Smooth muscle cell (in vitro differentiated cells): Measurements from ENCODE around the gene CDCP1. TPM values are rescaled to one million over a fixed set of nuclear protein-coding genes. Genes with fewer than 3 reads are reported as not detected.

Experiments used
- DNase-seq: peaks from one replicate; lab custom pipeline; 2025; ENCODE audit not compliant: unreplicated experiment; lab: John Stamatoyannopoulos, UW
- H2AFZ ChIP-seq: fragments of 200-600 bp; sonication (generic); 2 replicates; pipeline ENCODE4 v1.6.0; 2016; ENCODE audit warnings: antibody characterized with exemption, low read depth, mild to moderate bottlenecking
- H3F3A ChIP-seq: fragments of 200-600 bp; sonication (generic); 2 replicates; pipeline ENCODE4 v1.6.0; 2017; ENCODE audit warnings: antibody characterized with exemption, low read depth
- H3K27ac ChIP-seq: fragments of 200-600 bp; sonication (generic); 2 replicates; pipeline ENCODE4 v1.5.1; 2016; ENCODE audit warnings: low read depth, mild to moderate bottlenecking
- H3K27me3 ChIP-seq: fragments of 200-600 bp; sonication (generic); 2 replicates; pipeline ENCODE4 v1.6.1; 2016; ENCODE audit warnings: low read depth, mild to moderate bottlenecking
- H3K36me3 ChIP-seq: fragments of 200-600 bp; sonication (generic); 2 replicates; pipeline ENCODE4 v1.5.1; 2016; ENCODE audit warnings: low read depth
- H3K4me1 ChIP-seq: fragments of 200-600 bp; sonication (generic); 2 replicates; pipeline ENCODE4 v1.5.1; 2016; ENCODE audit warnings: low read depth
- H3K4me2 ChIP-seq: fragments of 200-600 bp; sonication (generic); 2 replicates; pipeline ENCODE4 v1.6.0; 2016; ENCODE audit warnings: mild to moderate bottlenecking
- H3K4me3 ChIP-seq: fragments of 200-600 bp; sonication (generic); 2 replicates; pipeline ENCODE4 v1.5.1; 2016; ENCODE audit warnings: mild to moderate bottlenecking
- H3K79me2 ChIP-seq: fragments of 200-600 bp; sonication (generic); 2 replicates; pipeline ENCODE4 v1.6.0; 2016; ENCODE audit warnings: low read depth, mild to moderate bottlenecking
- H3K9ac ChIP-seq: fragments of 200-600 bp; sonication (generic); 2 replicates; pipeline ENCODE4 v1.6.0; 2016; ENCODE audit warnings: low read depth
- H3K9me3 ChIP-seq: fragments of 200-600 bp; sonication (generic); replicated peaks from 2 replicates; pipeline ENCODE4 v1.5.1; 2016; ENCODE audit warnings: low read depth
- H4K20me1 ChIP-seq: fragments of 200-600 bp; sonication (generic); 2 replicates; pipeline ENCODE4 v1.6.0; 2016; ENCODE audit warnings: low read depth
- CTCF ChIP-seq: fragments of 200-600 bp; sonication (generic); IDR thresholded peaks from 2 replicates; pipeline ENCODE4 v1.5.1; 2017; ENCODE audit warnings: borderline replicate concordance, mild to moderate bottlenecking, antibody characterized with exemption; ENCODE audit not compliant: insufficient read depth, poor library complexity, severe bottlenecking
- WGBS: methylation state at CpG from one replicate; pipeline ENCODE4 v1.1.7; 2016; ENCODE audit warnings: low lambda C conversion rate; 5-methylcytosine and 5-hydroxymethylcytosine counted together
- polyA plus RNA-seq: library from polyadenylated mRNA; unstranded; fragments of >200 nt; fragmentation: Nextera tagmentation; extraction: Ambion mirVana; gene quantifications from 2 replicates; pipeline ENCODE4 v1.2.1, GENCODE V29; 2016
- total RNA-seq: library from RNA; depleted of rRNA; stranded (reverse); fragments of >200 nt; gene quantifications from 2 replicates; pipeline ENCODE4 v1.2.3, GENCODE V29; 2014

The CDCP1 gene
- total and polyA plus RNA-seq, 2 experiments from 2014 or later: 2.5 to 7.9 TPM

- H3F3A ChIP-seq: peaks cover 10% of the 10 kb centered on the region
- H3K79me2 ChIP-seq: no peaks in the 10 kb centered on the region
- H3K27ac ChIP-seq: no peak overlapping the region
- no peak overlapping the region for H3K9ac ChIP-seq
- H4K20me1 ChIP-seq: no peaks in the 10 kb centered on the region
- WGBS: 72% methylated on average over 5 of the region's 5 CpGs
- no peak for DNase-seq
- no peaks in the 10 kb centered on the region for H3K9me3 ChIP-seq
- no peak for TF ChIP-seq CTCF
- no peaks in the 10 kb centered on the region for H3K27me3 ChIP-seq
- H3K4me2 ChIP-seq: no peak overlapping the region
- peaks cover 2% of the 10 kb centered on the region for H3K4me1 ChIP-seq
- no peak overlapping the region for H2AFZ ChIP-seq
- H3K36me3 ChIP-seq: no peaks in the 10 kb centered on the region
- H3K4me3 ChIP-seq: no peak overlapping the region
These were observed 47.9 kb downstream of the CDCP1 start for GRCh38 chr3:45098310-45098709.

- no peak for DNase-seq
- Histone ChIP-seq H3K79me2 (no peaks in the 10 kb centered on the region), H3F3A (peaks cover 10% of the 10 kb centered on the region), H3K27me3 (no peaks in the 10 kb centered on the region), H3K27ac (no peak overlapping the region), H3K4me1 (peaks cover 2% of the 10 kb centered on the region), H2AFZ (no peak overlapping the region), H3K4me2 (no peak overlapping the region), H4K20me1 (no peaks in the 10 kb centered on the region), H3K9me3 (no peaks in the 10 kb centered on the region), H3K9ac (no peak overlapping the region), H3K4me3 (no peak overlapping the region), H3K36me3 (no peaks in the 10 kb centered on the region)
- no peak for TF ChIP-seq CTCF
- 69% methylated on average over 6 of the region's 6 CpGs for WGBS
These were observed 48.8 kb downstream of the CDCP1 start for GRCh38 chr3:45097296-45097883.

GRCh38 chr3:45095916-45096526 is 50.2 kb downstream of the CDCP1 start:
- no peak overlapping the region for H3K27ac ChIP-seq

More at GRCh38 chr3:45095916-45096526, 50.2 kb downstream of the CDCP1 start:
- Histone ChIP-seq H3K4me1 (peaks cover 10% of the 10 kb centered on the region), H3K9me3 (no peaks in the 10 kb centered on the region), H3K4me3 (no peak overlapping the region), H3K36me3 (no peaks in the 10 kb centered on the region), H3F3A (peaks cover 10% of the 10 kb centered on the region), H3K27me3 (no peaks in the 10 kb centered on the region), H4K20me1 (no peaks in the 10 kb centered on the region), H3K4me2 (no peak overlapping the region), H2AFZ (no peak overlapping the region), H3K79me2 (no peaks in the 10 kb centered on the region), H3K9ac (no peak overlapping the region)
- no peak for DNase-seq
- no peak for TF ChIP-seq CTCF
- 81% methylated on average over 7 of the region's 7 CpGs for WGBS
